GM12891 (cell line): ENCODE data around the gene PSMC6.

Experiments used
- POLR2A ChIP-seq: IDR thresholded peaks from 2 replicates; pipeline ENCODE4 v1.6.1; 2011; ENCODE audit warnings: low read depth, low read length, control low read depth
- POLR2AphosphoS5 ChIP-seq: IDR thresholded peaks from 2 replicates; pipeline ENCODE4 v1.6.1; 2011; ENCODE audit warnings: low read depth, low read length, control low read depth

DNA sequence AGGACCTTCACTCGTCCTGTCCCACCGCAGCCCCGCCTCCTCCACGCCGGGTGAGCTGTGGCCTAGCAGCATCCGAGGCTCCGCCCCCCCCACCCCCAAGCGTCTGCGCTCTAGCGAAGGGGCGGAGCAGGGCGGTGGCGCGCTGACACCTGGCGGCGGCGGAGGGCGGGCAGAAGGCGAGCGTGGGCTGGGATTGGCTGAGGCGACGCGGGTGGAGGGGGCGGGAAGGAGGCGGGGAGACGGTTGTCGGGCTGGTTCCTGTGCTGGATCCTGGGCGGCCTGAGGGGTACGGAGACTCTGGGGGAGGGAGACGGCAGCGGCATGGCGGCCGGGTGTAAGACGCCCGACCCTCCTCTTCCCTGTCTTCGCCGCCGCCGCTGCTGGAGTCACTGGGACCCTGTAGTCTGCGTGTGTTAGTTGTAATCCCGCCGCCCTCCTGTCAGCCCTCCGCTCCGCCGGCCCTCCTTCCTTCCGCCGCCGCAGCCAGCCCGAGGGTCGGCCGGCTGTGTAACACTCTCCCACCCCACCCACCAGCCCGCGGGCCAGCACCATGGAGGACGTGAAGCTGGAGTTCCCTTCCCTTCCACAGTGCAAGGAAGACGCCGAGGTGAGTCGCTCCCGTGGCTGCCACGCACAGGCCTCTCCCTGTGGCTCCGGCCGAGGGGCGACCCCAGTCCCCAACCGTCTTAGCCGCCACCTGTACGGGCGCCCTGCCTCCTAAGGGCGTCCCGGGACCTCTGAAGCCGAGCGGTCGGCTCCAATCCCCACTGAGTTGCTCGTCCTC, 23.1 kb downstream of the PSMC6 start, which contains the start of gene STYX:
- peak; percentile 93 for TF ChIP-seq POLR2A
- TF ChIP-seq POLR2AphosphoS5 = peak; percentile 87
